Measurements from ENCODE around the gene FXN. TPM values are rescaled to one million over a fixed set of nuclear protein-coding genes. Genes with fewer than 3 reads are reported as not detected.
A peak's percentile ranks its signal among the peaks of the same experiment; 100 is the strongest.
"Not testable (repeated sequence)": the region's sequence is repeated elsewhere in the genome, so short reads cannot be mapped to it uniquely, and the experiment has no call there.

Gene FXN
- polyA plus RNA-seq, 3 donors = 9.1 to 27.3 (median 15.9) TPM

DNA sequence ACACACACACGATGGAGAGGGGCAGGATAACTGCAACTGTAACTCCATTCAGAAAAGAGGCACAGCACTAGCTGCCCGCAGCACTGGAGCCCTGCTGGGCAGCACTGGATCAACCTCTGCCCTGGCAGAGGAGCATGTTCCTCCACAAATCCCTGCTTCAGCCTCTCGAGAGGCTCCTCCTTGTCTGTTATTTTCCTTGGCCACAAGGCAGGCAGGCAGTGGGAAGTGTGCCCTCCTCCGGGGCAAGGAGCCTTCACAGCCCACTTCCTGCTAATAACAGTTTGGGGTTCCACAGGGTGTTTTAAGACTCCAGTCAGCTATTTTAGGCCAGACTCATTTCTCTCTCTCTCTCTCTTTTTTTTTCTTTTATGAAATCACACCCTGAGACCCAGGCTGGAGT lies 11.8 kb downstream of the FXN start:
- no peak overlapping the region for H2AFZ ChIP-seq (ENCODE audit: insufficient read depth, low read depth, low read length, poor library complexity, severe bottlenecking)
- no peaks in the 10 kb centered on the region for H3K4me1 ChIP-seq (ENCODE audit: control insufficient read depth in 1 of 2, insufficient read depth in 2 of 2, low read length in 2 of 2)
- no peaks in the 10 kb centered on the region for H4K20me1 ChIP-seq (ENCODE audit: insufficient read depth, low read length)
- no peaks in the 10 kb centered on the region for H3K9me3 ChIP-seq (replicated peaks in 1 of 2; ENCODE audit: control insufficient read depth in 1 of 2, insufficient read depth in 1 of 2, low read length in 2 of 2)
- H3K27ac ChIP-seq (ENCODE audit: low read depth in 1 of 2, low read length in 2 of 2) = no peak overlapping the region
- H3K36me3 ChIP-seq (replicated peaks in 1 of 2; ENCODE audit: control insufficient read depth in 1 of 2, insufficient read depth in 2 of 2, low read length in 2 of 2) = peaks cover 24 to 45% of the 10 kb centered on the region in 2 donors
- H3K27me3 Mint-ChIP-seq (ENCODE audit: low read depth in 3 of 3) = peaks cover 0 to 6% (median 2%) of the 10 kb centered on the region in 3 donors
- TF ChIP-seq, protein P1, sequence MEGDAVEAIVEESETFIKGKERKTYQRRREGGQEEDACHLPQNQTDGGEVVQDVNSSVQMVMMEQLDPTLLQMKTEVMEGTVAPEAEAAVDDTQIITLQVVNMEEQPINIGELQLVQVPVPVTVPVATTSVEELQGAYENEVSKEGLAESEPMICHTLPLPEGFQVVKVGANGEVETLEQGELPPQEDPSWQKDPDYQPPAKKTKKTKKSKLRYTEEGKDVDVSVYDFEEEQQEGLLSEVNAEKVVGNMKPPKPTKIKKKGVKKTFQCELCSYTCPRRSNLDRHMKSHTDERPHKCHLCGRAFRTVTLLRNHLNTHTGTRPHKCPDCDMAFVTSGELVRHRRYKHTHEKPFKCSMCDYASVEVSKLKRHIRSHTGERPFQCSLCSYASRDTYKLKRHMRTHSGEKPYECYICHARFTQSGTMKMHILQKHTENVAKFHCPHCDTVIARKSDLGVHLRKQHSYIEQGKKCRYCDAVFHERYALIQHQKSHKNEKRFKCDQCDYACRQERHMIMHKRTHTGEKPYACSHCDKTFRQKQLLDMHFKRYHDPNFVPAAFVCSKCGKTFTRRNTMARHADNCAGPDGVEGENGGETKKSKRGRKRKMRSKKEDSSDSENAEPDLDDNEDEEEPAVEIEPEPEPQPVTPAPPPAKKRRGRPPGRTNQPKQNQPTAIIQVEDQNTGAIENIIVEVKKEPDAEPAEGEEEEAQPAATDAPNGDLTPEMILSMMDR (IDR thresholded peaks at IDR 0.05) = no peak
- no peak overlapping the region for H3K9ac ChIP-seq (ENCODE audit: insufficient read depth, low read length, poor library complexity, severe bottlenecking)
- peaks cover 41 to 45% of the 10 kb centered on the region in 2 donors for H3K36me3 Mint-ChIP-seq
- peaks cover 7% of the 10 kb centered on the region for H3K4me1 Mint-ChIP-seq
- intact Hi-C loops (cut with micrococcal nuclease) = no loop called here
- H3K4me2 ChIP-seq (replicated peaks; ENCODE audit: extremely low read depth, low read length, poor library complexity, severe bottlenecking) = no peak overlapping the region
- no peak overlapping the region for H3K4me3 ChIP-seq (replicated peaks in 1 of 3; ENCODE audit: low read depth in 2 of 3, low read length in 3 of 3)
- H3K4me3 Mint-ChIP-seq = no peak overlapping the region
- peaks cover 0 to 1% (median 0%) of the 10 kb centered on the region in 7 donors for H3K9me3 Mint-ChIP-seq
- WGBS (ENCODE audit: insufficient coverage) = 12% methylated on average over 4 of the region's 4 CpGs
- no peaks in the 10 kb centered on the region for H3K27me3 ChIP-seq (ENCODE audit: control insufficient read depth in 2 of 2, insufficient read depth in 2 of 2, low read length in 2 of 2)
- no peak for DNase-seq
- H3K79me2 ChIP-seq (ENCODE audit: insufficient read depth, low read length) = peaks cover 14% of the 10 kb centered on the region
- peak overlapping the region in 3 of 7 donors; percentile 13 to 31 (median 21) for H3K27ac Mint-ChIP-seq

DNA sequence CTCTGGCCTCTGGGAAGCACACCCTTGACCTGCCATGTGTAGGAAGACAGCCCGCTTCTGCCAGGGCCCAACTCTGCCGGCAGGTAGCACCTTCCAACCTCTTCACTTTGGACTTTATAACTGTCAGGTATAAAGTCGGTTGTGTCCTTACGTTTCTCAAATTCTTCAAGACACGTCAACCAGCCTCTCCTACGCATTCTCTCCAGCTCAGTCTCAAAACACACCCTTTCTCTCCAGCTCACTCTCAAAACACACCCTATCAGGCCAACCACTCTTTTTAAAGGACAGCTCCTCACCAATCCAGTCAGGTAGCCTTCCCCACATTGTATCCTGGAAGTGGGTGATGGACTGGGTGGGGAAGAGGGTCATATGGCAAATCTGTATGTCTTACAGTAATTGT lies 13.5 kb downstream of the FXN start:
- no peak overlapping the region for H3K9ac ChIP-seq (ENCODE audit: insufficient read depth, low read length, poor library complexity, severe bottlenecking)
- no peaks in the 10 kb centered on the region for H3K27me3 ChIP-seq (ENCODE audit: control insufficient read depth in 2 of 2, insufficient read depth in 2 of 2, low read length in 2 of 2)
- TF ChIP-seq, protein P1 (IDR thresholded peaks at IDR 0.05) = no peak
- no peak overlapping the region for H3K27ac ChIP-seq (ENCODE audit: low read depth in 1 of 2, low read length in 2 of 2)
- H3K36me3 Mint-ChIP-seq = peaks cover 42 to 48% of the 10 kb centered on the region in 2 donors
- H3K36me3 ChIP-seq (replicated peaks in 1 of 2; ENCODE audit: control insufficient read depth in 1 of 2, insufficient read depth in 2 of 2, low read length in 2 of 2) = peaks cover 24 to 49% of the 10 kb centered on the region in 2 donors
- H3K4me1 Mint-ChIP-seq = peaks cover 7% of the 10 kb centered on the region
- H4K20me1 ChIP-seq (ENCODE audit: insufficient read depth, low read length) = no peaks in the 10 kb centered on the region
- no peak overlapping the region for H3K4me3 Mint-ChIP-seq
- 100% methylated on average over 6 of the region's 6 CpGs for WGBS (ENCODE audit: insufficient coverage)
- H3K4me3 ChIP-seq (replicated peaks in 1 of 3; ENCODE audit: low read depth in 2 of 3, low read length in 3 of 3) = no peak overlapping the region
- H3K27ac Mint-ChIP-seq = no peak overlapping the region
- H3K79me2 ChIP-seq (ENCODE audit: insufficient read depth, low read length) = peaks cover 6% of the 10 kb centered on the region
- H3K4me1 ChIP-seq (ENCODE audit: control insufficient read depth in 1 of 2, insufficient read depth in 2 of 2, low read length in 2 of 2) = no peaks in the 10 kb centered on the region
- H2AFZ ChIP-seq (ENCODE audit: insufficient read depth, low read depth, low read length, poor library complexity, severe bottlenecking) = no peak overlapping the region
- H3K4me2 ChIP-seq (replicated peaks; ENCODE audit: extremely low read depth, low read length, poor library complexity, severe bottlenecking) = no peak overlapping the region
- H3K9me3 Mint-ChIP-seq = peaks cover 0 to 1% (median 0%) of the 10 kb centered on the region in 7 donors
- H3K9me3 ChIP-seq (replicated peaks in 1 of 2; ENCODE audit: control insufficient read depth in 1 of 2, insufficient read depth in 1 of 2, low read length in 2 of 2) = no peaks in the 10 kb centered on the region
- H3K27me3 Mint-ChIP-seq (ENCODE audit: low read depth in 3 of 3) = peaks cover 0 to 6% (median 2%) of the 10 kb centered on the region in 3 donors
- intact Hi-C loops (cut with micrococcal nuclease) = no loop called here
- DNase-seq = no peak

DNA sequence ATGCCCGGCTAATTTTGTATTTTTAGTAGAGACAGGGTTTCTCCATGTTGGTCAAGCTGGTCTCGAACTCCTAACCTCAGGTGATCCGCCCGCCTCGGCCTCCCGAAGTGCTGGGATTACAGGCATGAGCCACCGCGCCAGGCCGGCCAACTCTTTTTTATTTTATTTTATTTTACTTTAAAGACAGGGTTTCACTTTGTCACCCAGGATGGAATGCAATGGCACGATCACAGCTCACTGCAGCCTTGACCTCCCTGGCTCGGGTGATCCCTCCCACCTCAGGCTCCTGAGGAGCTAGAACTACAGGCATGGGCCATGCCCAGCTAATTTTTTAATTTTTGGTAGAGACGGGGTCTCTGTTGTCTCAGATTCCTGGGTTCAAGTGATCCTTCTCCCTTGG lies 15.4 kb downstream of the FXN start:
- H3K9ac ChIP-seq (ENCODE audit: insufficient read depth, low read length, poor library complexity, severe bottlenecking); H3K4me2 ChIP-seq (replicated peaks; ENCODE audit: extremely low read depth, low read length, poor library complexity, severe bottlenecking); H3K9me3 ChIP-seq (replicated peaks in 1 of 2; ENCODE audit: control insufficient read depth in 1 of 2, insufficient read depth in 1 of 2, low read length in 2 of 2); H3K4me1 ChIP-seq (ENCODE audit: control insufficient read depth in 1 of 2, insufficient read depth in 2 of 2, low read length in 2 of 2); H2AFZ ChIP-seq (ENCODE audit: insufficient read depth, low read depth, low read length, poor library complexity, severe bottlenecking); H3K9me3 Mint-ChIP-seq; H3K4me1 Mint-ChIP-seq; H3K27ac ChIP-seq (ENCODE audit: low read depth in 1 of 2, low read length in 2 of 2); DNase-seq; H4K20me1 ChIP-seq (ENCODE audit: insufficient read depth, low read length); H3K79me2 ChIP-seq (ENCODE audit: insufficient read depth, low read length); H3K27me3 Mint-ChIP-seq (ENCODE audit: low read depth in 3 of 3); H3K27ac Mint-ChIP-seq; H3K4me3 ChIP-seq (replicated peaks in 1 of 3; ENCODE audit: low read depth in 2 of 3, low read length in 3 of 3); intact Hi-C loops (cut with micrococcal nuclease); H3K27me3 ChIP-seq (ENCODE audit: control insufficient read depth in 2 of 2, insufficient read depth in 2 of 2, low read length in 2 of 2); H3K4me3 Mint-ChIP-seq: not testable (repeated sequence)
- WGBS (ENCODE audit: insufficient coverage) = 100% methylated on average over 3 of the region's 12 CpGs
- peaks cover 43 to 53% of the 10 kb centered on the region in 2 donors for H3K36me3 Mint-ChIP-seq
- peaks cover 29 to 55% of the 10 kb centered on the region in 2 donors for H3K36me3 ChIP-seq (replicated peaks in 1 of 2; ENCODE audit: control insufficient read depth in 1 of 2, insufficient read depth in 2 of 2, low read length in 2 of 2)
